ENCODE data around the gene NUP210L. TPM values are rescaled to one million over a fixed set of nuclear protein-coding genes. Genes with fewer than 3 reads are reported as not detected.

The NUP210L gene
- total and polyA plus RNA-seq, 2 of the 13 experiments (the other 11 are each of a cell fraction or from before 2014, with no cell fraction given), result not detected

DNA sequence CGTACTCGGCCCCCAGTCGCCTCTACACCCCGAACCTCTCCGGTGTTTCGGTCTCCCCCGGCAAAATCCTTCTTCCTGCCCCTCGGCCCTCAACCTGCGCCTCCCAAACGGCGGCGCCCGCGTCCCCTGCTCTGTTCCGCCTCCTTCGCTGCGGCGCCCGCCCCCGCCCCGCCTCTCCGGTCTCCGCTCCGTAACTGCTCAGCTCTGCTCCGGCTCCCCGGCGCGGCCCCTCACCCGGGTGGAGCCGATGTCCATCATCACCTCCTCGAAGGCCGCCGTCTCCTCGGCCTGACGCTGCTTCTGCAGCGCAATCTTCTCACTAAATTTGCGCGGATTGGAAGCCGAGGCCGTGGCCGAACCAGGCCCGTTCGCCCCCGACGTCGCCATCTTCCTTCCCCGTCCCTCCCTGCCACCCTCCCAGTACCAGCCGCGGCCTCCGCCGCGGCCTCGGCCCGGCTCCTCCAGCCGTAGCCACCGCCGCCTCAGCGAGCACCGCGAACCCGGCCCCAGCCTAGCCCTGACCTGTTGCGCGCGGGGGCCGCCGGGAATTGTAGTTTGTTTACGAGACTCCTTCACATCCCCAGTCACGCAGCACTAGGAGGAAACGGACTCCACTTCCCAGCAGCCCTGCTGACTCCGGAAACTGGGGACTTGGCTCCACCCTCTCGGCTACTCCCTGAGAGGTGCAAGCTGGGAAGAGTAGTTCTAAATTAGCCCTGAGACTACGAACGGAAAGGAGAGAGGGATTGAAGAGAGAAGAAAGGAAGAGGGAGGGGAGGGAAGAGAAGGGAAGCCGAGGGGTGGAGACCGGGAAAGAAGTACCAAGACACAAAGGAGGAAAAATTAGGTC, 196.5 kb downstream of the NUP210L start, which contains the start of gene CRTC2:
Gene CRTC2, minus strand, starts transcription at position 502 of the 850 bp plus-strand sequence. Its CDS starts 115 bp downstream, at position 387.
- Histone ChIP-seq H3K4me2 (ENCODE audit: low read depth, low read length) (peak within 1 kb of the TSS; percentile 89), H3K27ac (ENCODE audit: extremely low read length, insufficient read depth, low read length) (peak within 1 kb of the TSS; percentile 75), H3K79me2 (ENCODE audit: insufficient read depth, low read length) (peaks cover 58% of the 10 kb centered on the region), H4K20me1 (ENCODE audit: insufficient read depth, low read length) (peaks cover 7% of the 10 kb centered on the region; the same call in 1 of the 2 replicates), H2AFZ (ENCODE audit: low read length) (no peak within 1 kb of the TSS), H3K9ac (ENCODE audit: insufficient read depth, low read depth, low read length) (peak within 1 kb of the TSS; percentile 85), H3K4me3 (replicated peaks in 1 of 3; ENCODE audit: insufficient read depth in 1 of 3, low read depth in 2 of 3, low read length in 3 of 3) (peak within 1 kb of the TSS; percentile 89 to 99 (median 92)), H3K9me3 (ENCODE audit: low read length) (no peaks in the 10 kb centered on the region), H3K36me3 (replicated peaks in 1 of 2; ENCODE audit: control insufficient read depth in 1 of 2, insufficient read depth in 2 of 2, low read length in 2 of 2) (peaks cover 0 to 16% of the 10 kb centered on the region in 2 experiments; a peak in 3 of 5 replicates), H3K4me1 (ENCODE audit: insufficient read depth, low read length) (peaks cover 67% of the 10 kb centered on the region), H3K27me3 (ENCODE audit: control insufficient read depth in 1 of 2, insufficient read depth in 2 of 2, low read length in 2 of 2) (peaks cover 0 to 7% of the 10 kb centered on the region in 2 experiments; a peak in 1 of 5 replicates)
- POLR2A ChIA-PET, result interaction anchor here (0.9 to 7.0 kb wide), 8 partner anchors 9 to 44 kb away, joined by 3 to 89 read pairs (median 10); partner anchors contain the start of genes CREB3L4, DENND4B, GATAD2B and JTB
- DNase-seq (ENCODE audit: low spot score) (peak; percentile 96), FAIRE-seq (peak; percentile 92), ATAC-seq (peak; percentile 81)
- intact Hi-C loops (cut with micrococcal nuclease; ENCODE audit: unreplicated experiment) (loop anchor here (5.0 kb wide), 1 partner anchor 36 kb away; the partner anchor contains the start of gene GATAD2B), in situ Hi-C loops (cut with HindIII; ENCODE audit: extremely low pct_ligation_motif_present, low pct_unique_long_range_greater_than_20kb) (no loop called here)
- CTCF ChIA-PET (ENCODE audit: low intra/inter-chr PET ratio, low total read pairs), result interaction anchor here (0.8 kb wide), 1 partner anchor 9 kb away, joined by 3 read pairs; no protein-coding TSS in a partner anchor
- 1% methylated on average over 58 of the region's 75 CpGs for WGBS (ENCODE audit: low lambda C conversion rate)
- no TSS peak for BruUV-seq (replicated peaks)
- no peak for TF ChIP-seq ZSCAN21 (CRISPR knock-in tag; IDR thresholded peaks at IDR 0.05; ENCODE audit: borderline replicate concordance)
- TF ChIP-seq, protein P1, sequence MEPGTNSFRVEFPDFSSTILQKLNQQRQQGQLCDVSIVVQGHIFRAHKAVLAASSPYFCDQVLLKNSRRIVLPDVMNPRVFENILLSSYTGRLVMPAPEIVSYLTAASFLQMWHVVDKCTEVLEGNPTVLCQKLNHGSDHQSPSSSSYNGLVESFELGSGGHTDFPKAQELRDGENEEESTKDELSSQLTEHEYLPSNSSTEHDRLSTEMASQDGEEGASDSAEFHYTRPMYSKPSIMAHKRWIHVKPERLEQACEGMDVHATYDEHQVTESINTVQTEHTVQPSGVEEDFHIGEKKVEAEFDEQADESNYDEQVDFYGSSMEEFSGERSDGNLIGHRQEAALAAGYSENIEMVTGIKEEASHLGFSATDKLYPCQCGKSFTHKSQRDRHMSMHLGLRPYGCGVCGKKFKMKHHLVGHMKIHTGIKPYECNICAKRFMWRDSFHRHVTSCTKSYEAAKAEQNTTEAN (CRISPR knock-in tag; conservative IDR thresholded peaks at IDR 0.05), result peak; percentile 43; the same call in 1 of the 2 replicates
- 0 out of 2 replicates have a peak, but pooled peaks have one; percentile 34 for TF ChIP-seq MIXL1 (CRISPR knock-in tag; IDR thresholded peaks at IDR 0.05)
- TF ChIP-seq, protein P2, sequence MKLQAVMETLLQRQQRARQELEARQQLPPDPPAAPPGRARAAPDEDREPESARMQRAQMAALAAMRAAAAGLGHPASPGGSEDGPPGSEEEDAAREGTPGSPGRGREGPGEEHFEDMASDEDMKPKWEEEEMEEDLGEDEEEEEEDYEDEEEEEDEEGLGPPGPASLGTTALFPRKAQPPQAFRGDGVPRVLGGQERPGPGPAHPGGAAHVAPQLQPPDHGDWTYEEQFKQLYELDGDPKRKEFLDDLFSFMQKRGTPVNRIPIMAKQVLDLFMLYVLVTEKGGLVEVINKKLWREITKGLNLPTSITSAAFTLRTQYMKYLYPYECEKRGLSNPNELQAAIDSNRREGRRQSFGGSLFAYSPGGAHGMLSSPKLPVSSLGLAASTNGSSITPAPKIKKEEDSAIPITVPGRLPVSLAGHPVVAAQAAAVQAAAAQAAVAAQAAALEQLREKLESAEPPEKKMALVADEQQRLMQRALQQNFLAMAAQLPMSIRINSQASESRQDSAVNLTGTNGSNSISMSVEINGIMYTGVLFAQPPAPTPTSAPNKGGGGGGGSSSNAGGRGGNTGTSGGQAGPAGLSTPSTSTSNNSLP (IDR thresholded peaks at IDR 0.05; ENCODE audit: low read depth, low read length), result no peak
- TF ChIP-seq SALL2 (CRISPR knock-in tag; IDR thresholded peaks at IDR 0.05), result peak; percentile 2; the same call in 1 of the 2 replicates
- peak; percentile 82 for TF ChIP-seq GATAD1 (CRISPR knock-in tag; IDR thresholded peaks at IDR 0.05)
- 0 out of 2 replicates have a peak, but pooled peaks have one; percentile 62 for TF ChIP-seq EED (CRISPR knock-in tag; IDR thresholded peaks at IDR 0.05)
- TF ChIP-seq, protein P3, sequence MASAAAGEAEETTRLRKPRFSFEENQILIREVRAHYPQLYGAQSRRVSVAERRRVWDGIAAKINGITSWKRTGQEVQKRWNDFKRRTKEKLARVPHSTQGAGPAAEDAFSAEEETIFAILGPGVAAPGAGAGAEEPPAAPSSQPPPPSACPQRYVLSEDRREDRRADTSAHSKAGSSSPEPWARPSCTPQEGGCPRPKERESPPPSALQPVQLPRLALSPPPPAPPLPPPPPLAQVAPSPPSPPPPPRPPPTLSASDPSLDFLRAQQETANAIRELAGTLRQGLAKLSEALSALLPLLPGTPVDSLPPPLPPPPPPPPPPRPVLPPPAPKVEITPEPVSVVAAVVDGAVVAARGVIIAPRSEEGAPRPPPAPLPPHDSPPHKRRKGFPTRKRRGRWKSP (CRISPR knock-in tag; IDR thresholded peaks at IDR 0.05), result peak; percentile 72; the same call in 1 of the 2 replicates
- no peak for TF ChIP-seq MBNL3 (CRISPR knock-in tag; conservative IDR thresholded peaks at IDR 0.05)
- TF ChIP-seq FOSL2 (CRISPR knock-in tag; IDR thresholded peaks at IDR 0.05), result peak; percentile 36; the same call in 1 of the 2 replicates
- TF ChIP-seq, protein P4, sequence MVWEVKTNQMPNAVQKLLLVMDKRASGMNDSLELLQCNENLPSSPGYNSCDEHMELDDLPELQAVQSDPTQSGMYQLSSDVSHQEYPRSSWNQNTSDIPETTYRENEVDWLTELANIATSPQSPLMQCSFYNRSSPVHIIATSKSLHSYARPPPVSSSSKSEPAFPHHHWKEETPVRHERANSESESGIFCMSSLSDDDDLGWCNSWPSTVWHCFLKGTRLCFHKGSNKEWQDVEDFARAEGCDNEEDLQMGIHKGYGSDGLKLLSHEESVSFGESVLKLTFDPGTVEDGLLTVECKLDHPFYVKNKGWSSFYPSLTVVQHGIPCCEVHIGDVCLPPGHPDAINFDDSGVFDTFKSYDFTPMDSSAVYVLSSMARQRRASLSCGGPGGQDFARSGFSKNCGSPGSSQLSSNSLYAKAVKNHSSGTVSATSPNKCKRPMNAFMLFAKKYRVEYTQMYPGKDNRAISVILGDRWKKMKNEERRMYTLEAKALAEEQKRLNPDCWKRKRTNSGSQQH (CRISPR knock-in tag; IDR thresholded peaks at IDR 0.05; ENCODE audit: low read depth), result peak; percentile 59; the same call in 1 of the 2 replicates
- TF ChIP-seq RXRA (CRISPR knock-in tag; IDR thresholded peaks at IDR 0.05), result no peak
- TF ChIP-seq KDM5B (CRISPR knock-in tag; IDR thresholded peaks at IDR 0.05; ENCODE audit: borderline replicate concordance), result peak; percentile 75; the same call in 1 of the 2 replicates
- TF ChIP-seq ASH2L (IDR thresholded peaks at IDR 0.05; ENCODE audit: insufficient read length, low read depth, low read length), result peak; percentile 85
- TF ChIP-seq MED13 (CRISPR knock-in tag; IDR thresholded peaks at IDR 0.05), result peak; percentile 74; the same call in 1 of the 2 replicates
- 0 out of 2 replicates have a peak, but pooled peaks have one; percentile 39 for TF ChIP-seq ZNF354B (CRISPR knock-in tag; IDR thresholded peaks at IDR 0.05)
- peak; percentile 43; the same call in 1 of the 2 replicates for TF ChIP-seq FOXJ3 (CRISPR knock-in tag; IDR thresholded peaks at IDR 0.05; ENCODE audit: borderline replicate concordance)

Measured in HepG2 (cell line).